ENCODE measurements around the gene KHDRBS2.

- TF ChIP-seq CTCF (IDR thresholded peaks at IDR 0.05): no peak
- TF ChIP-seq POLR2A (IDR thresholded peaks at IDR 0.05): no peak
Measured at GRCh38 chr6:62328607-62329006, 42.6 kb upstream of the KHDRBS2 start.
